Measurements from ENCODE around the gene NKX2-2. TPM values are rescaled to one million over a fixed set of nuclear protein-coding genes. Genes with fewer than 3 reads are reported as not detected.

NKX2-2 gene
- total RNA-seq, 1 experiment from 2014 or later = not detected

GRCh38 chr20:21518292-21518991 is 4.6 kb upstream of the NKX2-2 start:
- no peak for DNase-seq
- Mint-ChIP-seq H3K9me3 (ENCODE audit: low read depth, unreplicated experiment) (no peaks in the 10 kb centered on the region), H3K27me3 (ENCODE audit: unreplicated experiment) (peaks cover 12% of the 10 kb centered on the region), H3K27ac (ENCODE audit: unreplicated experiment) (no peak overlapping the region), H3K36me3 (ENCODE audit: insufficient read depth, unreplicated experiment) (no peaks in the 10 kb centered on the region), H3K4me1 (ENCODE audit: low read depth, unreplicated experiment) (no peaks in the 10 kb centered on the region), H3K4me3 (ENCODE audit: low read depth, unreplicated experiment) (no peak overlapping the region)
- CTCF ChIA-PET = no interaction called here
- TF ChIP-seq CTCF (IDR thresholded peaks at IDR 0.05; ENCODE audit: unreplicated experiment) = no peak
- no TSS peak for BruUV-seq (replicated peaks)
- intact Hi-C loops (cut with micrococcal nuclease; ENCODE audit: unreplicated experiment) = no loop called here

- no peak for TF ChIP-seq CTCF (IDR thresholded peaks at IDR 0.05; ENCODE audit: unreplicated experiment)
- intact Hi-C loops (cut with micrococcal nuclease; ENCODE audit: unreplicated experiment) = no loop called here
- H3K9me3 Mint-ChIP-seq (ENCODE audit: low read depth, unreplicated experiment) = no peaks in the 10 kb centered on the region
- peaks cover 12% of the 10 kb centered on the region for H3K27me3 Mint-ChIP-seq (ENCODE audit: unreplicated experiment)
- no peaks in the 10 kb centered on the region for H3K4me1 Mint-ChIP-seq (ENCODE audit: low read depth, unreplicated experiment)
- no peak overlapping the region for H3K27ac Mint-ChIP-seq (ENCODE audit: unreplicated experiment)
- no peaks in the 10 kb centered on the region for H3K36me3 Mint-ChIP-seq (ENCODE audit: insufficient read depth, unreplicated experiment)
- BruUV-seq (replicated peaks) = no TSS peak
- H3K4me3 Mint-ChIP-seq (ENCODE audit: low read depth, unreplicated experiment) = no peak overlapping the region
- no peak for DNase-seq
- CTCF ChIA-PET = no interaction called here
Measured at GRCh38 chr20:21517566-21518277, 3.9 kb upstream of the NKX2-2 start.

- peaks cover 12% of the 10 kb centered on the region for H3K27me3 Mint-ChIP-seq (ENCODE audit: unreplicated experiment)
- CTCF ChIA-PET = no interaction called here
- BruUV-seq (replicated peaks) = no TSS peak
- intact Hi-C loops (cut with micrococcal nuclease; ENCODE audit: unreplicated experiment) = no loop called here
- no peak overlapping the region for H3K4me3 Mint-ChIP-seq (ENCODE audit: low read depth, unreplicated experiment)
- no peaks in the 10 kb centered on the region for H3K4me1 Mint-ChIP-seq (ENCODE audit: low read depth, unreplicated experiment)
- H3K9me3 Mint-ChIP-seq (ENCODE audit: low read depth, unreplicated experiment) = no peaks in the 10 kb centered on the region
- TF ChIP-seq CTCF (IDR thresholded peaks at IDR 0.05; ENCODE audit: unreplicated experiment) = no peak
- DNase-seq = no peak
- H3K27ac Mint-ChIP-seq (ENCODE audit: unreplicated experiment) = no peak overlapping the region
- no peaks in the 10 kb centered on the region for H3K36me3 Mint-ChIP-seq (ENCODE audit: insufficient read depth, unreplicated experiment)
Measured at GRCh38 chr20:21516861-21517565, 3.1 kb upstream of the NKX2-2 start.

GRCh38 chr20:21516180-21516567 is 2.3 kb upstream of the NKX2-2 start:
- no peak for DNase-seq
- intact Hi-C loops (cut with micrococcal nuclease; ENCODE audit: unreplicated experiment) = no loop called here
- Mint-ChIP-seq H3K27me3 (ENCODE audit: unreplicated experiment) (peaks cover 12% of the 10 kb centered on the region), H3K4me3 (ENCODE audit: low read depth, unreplicated experiment) (no peak overlapping the region), H3K9me3 (ENCODE audit: low read depth, unreplicated experiment) (no peaks in the 10 kb centered on the region), H3K4me1 (ENCODE audit: low read depth, unreplicated experiment) (no peaks in the 10 kb centered on the region), H3K36me3 (ENCODE audit: insufficient read depth, unreplicated experiment) (no peaks in the 10 kb centered on the region), H3K27ac (ENCODE audit: unreplicated experiment) (no peak overlapping the region)
- BruUV-seq (replicated peaks) = no TSS peak
- CTCF ChIA-PET = no interaction called here
- TF ChIP-seq CTCF (IDR thresholded peaks at IDR 0.05; ENCODE audit: unreplicated experiment) = no peak

Measured in Calu3 (cell line).